Mammary microvascular endothelial cell (primary cell): ENCODE results near the gene KIR2DL1. TPM values are rescaled to one million over a fixed set of nuclear protein-coding genes. Genes with fewer than 3 reads are reported as not detected.

Experiments used
- total RNA-seq: library from RNA; depleted of rRNA; stranded (reverse); fragments of >200 nt; gene quantifications from 2 replicates; pipeline ENCODE4 v1.2.3, GENCODE V29; 2015

KIR2DL1 gene
- total RNA-seq = not detected in 2 replicates

DNA sequence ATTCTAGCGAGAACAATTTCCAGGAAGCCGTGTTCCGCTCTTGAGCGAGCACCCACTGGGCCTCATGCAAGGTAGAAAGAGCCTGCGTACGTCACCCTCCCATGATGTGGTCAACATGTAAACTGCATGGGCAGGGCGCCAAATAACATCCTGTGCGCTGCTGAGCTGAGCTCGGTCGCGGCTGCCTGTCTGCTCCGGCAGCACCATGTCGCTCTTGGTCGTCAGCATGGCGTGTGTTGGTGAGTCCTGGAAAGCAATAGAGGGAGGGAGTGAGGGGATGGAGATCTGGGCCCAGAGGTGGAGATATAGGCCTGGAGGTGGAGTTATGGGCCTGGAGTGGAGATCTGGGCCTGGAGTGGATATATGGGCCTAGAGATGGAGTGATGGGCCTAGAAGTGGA lies at the start of gene KIR2DL1:
Gene KIR2DL1 (plus strand): TSS at position 148 of the 400 bp plus-strand sequence. CDS start 58 bp downstream, at position 206.

GRCh38 chr19:54724142-54724541 lies 45.5 kb upstream of the KIR2DL1 start, which contains the start of gene KIR3DL3:
Gene KIR3DL3 (plus strand): TSS chr19:54724442. CDS start chr19:54724497, 55 bp downstream.

DNA sequence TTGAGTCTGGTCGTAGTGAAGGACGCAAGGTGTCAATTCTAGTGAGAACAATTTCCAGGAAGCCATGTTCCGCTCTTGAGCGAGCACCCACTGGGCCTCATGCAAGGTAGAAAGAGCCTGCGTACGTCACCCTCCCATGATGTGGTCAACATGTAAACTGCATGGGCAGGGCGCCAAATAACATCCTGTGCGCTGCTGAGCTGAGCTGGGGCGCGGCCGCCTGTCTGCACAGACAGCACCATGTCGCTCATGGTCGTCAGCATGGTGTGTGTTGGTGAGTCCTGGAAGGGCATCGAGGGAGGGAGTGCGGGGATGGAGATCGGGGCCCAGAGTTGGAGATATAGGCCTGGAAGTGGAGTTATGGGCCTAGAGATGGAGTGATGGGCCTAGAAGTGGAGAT lies 31.3 kb upstream of the KIR2DL1 start, which contains the start of gene KIR2DL3:
Gene KIR2DL3 (plus strand): TSS at position 208 of the 400 bp plus-strand sequence. CDS start 33 bp downstream, at position 241.

GRCh38 chr19:54803410-54803809 lies 33.8 kb downstream of the KIR2DL1 start, which contains the start of gene KIR2DL4:
Gene KIR2DL4 (plus strand): TSS chr19:54803610. CDS start chr19:54803652, 42 bp downstream.

GRCh38 chr19:54816251-54816650 lies 46.7 kb downstream of the KIR2DL1 start, which contains the start of gene KIR3DL1:
Gene KIR3DL1 (plus strand): TSS chr19:54816468.

DNA sequence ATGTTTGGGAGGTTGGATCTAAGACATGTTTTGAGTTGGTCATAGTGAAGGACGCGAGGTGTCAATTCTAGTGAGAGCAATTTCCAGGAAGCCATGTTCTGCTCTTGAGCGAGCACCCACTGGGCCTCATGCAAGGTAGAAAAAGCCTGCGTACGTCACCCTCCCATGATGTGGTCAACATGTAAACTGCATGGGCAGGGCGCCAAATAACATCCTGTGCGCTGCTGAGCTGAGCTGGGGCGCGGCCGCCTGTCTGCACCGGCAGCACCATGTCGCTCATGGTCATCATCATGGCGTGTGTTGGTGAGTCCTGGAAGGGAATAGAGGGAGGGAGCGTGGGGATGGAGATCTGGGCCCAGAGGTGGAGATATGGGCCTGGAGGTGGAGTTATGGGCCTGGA lies 62.9 kb downstream of the KIR2DL1 start, which contains the start of gene KIR2DS4:
Gene KIR2DS4 (plus strand): TSS at position 181 of the 400 bp plus-strand sequence.

Other genes with a start within 250 kb of the KIR2DL1 start
- not detected in 2 replicates for gene LILRA2, start 196.0 kb upstream of the KIR2DL1 start, total RNA-seq
- not detected in 2 replicates for gene LILRA1, start 176.2 kb upstream of the KIR2DL1 start, total RNA-seq
- not detected in 2 replicates for gene LILRB1, start 139.3 kb upstream of the KIR2DL1 start, total RNA-seq
- gene LILRB4, start 106.8 kb upstream of the KIR2DL1 start, total RNA-seq = not detected in 2 replicates
- gene KIR3DL3, start 45.4 kb upstream of the KIR2DL1 start, total RNA-seq = not detected in 2 replicates
- gene KIR2DL3, start 31.3 kb upstream of the KIR2DL1 start, total RNA-seq = not detected in 2 replicates
- not detected in 2 replicates for gene KIR2DL4, start 33.8 kb downstream of the KIR2DL1 start, total RNA-seq
- not detected in 2 replicates for gene KIR3DL1, start 46.7 kb downstream of the KIR2DL1 start, total RNA-seq
- not detected in 2 replicates for gene KIR2DS4, start 62.9 kb downstream of the KIR2DL1 start, total RNA-seq
- gene KIR3DL2, start 80.7 kb downstream of the KIR2DL1 start, total RNA-seq = not detected in 2 replicates
- not detected in 2 replicates for gene FCAR, start 104.4 kb downstream of the KIR2DL1 start, total RNA-seq
- gene NCR1, start 136.4 kb downstream of the KIR2DL1 start, total RNA-seq = not detected in 2 replicates
- not detected in 2 replicates for gene NLRP7, start 177.7 kb downstream of the KIR2DL1 start, total RNA-seq
- gene NLRP2, start 196.6 kb downstream of the KIR2DL1 start, total RNA-seq = 0.25 and 1.4 TPM in 2 replicates